Stimulated activated memory B cell treated with anti-CD40 and anti-IgM and Interleukin-4, amounts not matched to agents 10 μg/mL and 1 μg/mL and 100 μg/mL, for 72 hours (primary cell): ENCODE measurements around the gene ZNF563.

Experiments
- ATAC-seq: fragments of 150-1000 bp; cut with Tn5 transposase; 2 replicates; pipeline ENCODE4 v1.10.0; 2021
- H3K27ac Mint-ChIP-seq: one replicate; pipeline ENCODE4 v1.8.0; 2022; ENCODE audit warnings: mild to moderate bottlenecking, mixed read lengths
- H3K27me3 Mint-ChIP-seq: one replicate; pipeline ENCODE4 v1.8.0; 2022; ENCODE audit warnings: mixed read lengths
- H3K36me3 Mint-ChIP-seq: one replicate; pipeline ENCODE4 v1.8.0; 2022; ENCODE audit warnings: mixed read lengths
- H3K4me1 Mint-ChIP-seq: one replicate; pipeline ENCODE4 v1.8.0; 2022; ENCODE audit warnings: mixed read lengths
- H3K4me3 Mint-ChIP-seq: one replicate; pipeline ENCODE4 v1.8.0; 2022; ENCODE audit warnings: mild to moderate bottlenecking, moderate library complexity, mixed read lengths
- H3K9me3 Mint-ChIP-seq: one replicate; pipeline ENCODE4 v1.8.0; 2022; ENCODE audit warnings: mixed read lengths

ZNF563 gene

DNA sequence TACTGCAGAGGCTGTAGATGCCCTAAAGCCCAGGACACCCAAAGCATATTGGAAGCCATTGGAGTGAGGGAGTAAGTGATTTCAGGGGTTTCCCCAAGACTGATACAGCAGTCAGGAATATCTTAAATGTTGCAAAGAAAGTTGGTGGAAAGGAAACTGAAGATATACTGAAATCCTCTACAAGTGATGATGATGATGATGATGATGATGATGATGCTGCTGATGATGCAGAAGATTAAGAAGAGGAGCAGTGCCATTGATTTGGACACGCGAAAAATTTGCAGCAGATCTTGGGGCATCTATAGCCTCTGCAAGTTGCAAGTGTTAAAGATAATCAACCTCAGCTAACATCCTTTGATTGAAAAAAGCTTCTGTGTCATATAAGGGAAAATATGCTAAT, 62.6 kb downstream of the ZNF563 start:
- H3K36me3 Mint-ChIP-seq: peaks cover 60% of the 10 kb centered on the region
- no peaks in the 10 kb centered on the region for H3K4me1 Mint-ChIP-seq
- H3K4me3 Mint-ChIP-seq: no peak overlapping the region
- ATAC-seq: no peak
- no peak overlapping the region for H3K27ac Mint-ChIP-seq
- no peaks in the 10 kb centered on the region for H3K27me3 Mint-ChIP-seq
- H3K9me3 Mint-ChIP-seq: peaks cover 32% of the 10 kb centered on the region
